ENCODE data around the gene NEK4. TPM values are rescaled to one million over a fixed set of nuclear protein-coding genes. Genes with fewer than 3 reads are reported as not detected.

NEK4 gene
- total and polyA plus RNA-seq, 2 of the 13 experiments (the other 11 are each of a cell fraction or from before 2014, with no cell fraction given): 16.5 to 38.0 TPM

DNA sequence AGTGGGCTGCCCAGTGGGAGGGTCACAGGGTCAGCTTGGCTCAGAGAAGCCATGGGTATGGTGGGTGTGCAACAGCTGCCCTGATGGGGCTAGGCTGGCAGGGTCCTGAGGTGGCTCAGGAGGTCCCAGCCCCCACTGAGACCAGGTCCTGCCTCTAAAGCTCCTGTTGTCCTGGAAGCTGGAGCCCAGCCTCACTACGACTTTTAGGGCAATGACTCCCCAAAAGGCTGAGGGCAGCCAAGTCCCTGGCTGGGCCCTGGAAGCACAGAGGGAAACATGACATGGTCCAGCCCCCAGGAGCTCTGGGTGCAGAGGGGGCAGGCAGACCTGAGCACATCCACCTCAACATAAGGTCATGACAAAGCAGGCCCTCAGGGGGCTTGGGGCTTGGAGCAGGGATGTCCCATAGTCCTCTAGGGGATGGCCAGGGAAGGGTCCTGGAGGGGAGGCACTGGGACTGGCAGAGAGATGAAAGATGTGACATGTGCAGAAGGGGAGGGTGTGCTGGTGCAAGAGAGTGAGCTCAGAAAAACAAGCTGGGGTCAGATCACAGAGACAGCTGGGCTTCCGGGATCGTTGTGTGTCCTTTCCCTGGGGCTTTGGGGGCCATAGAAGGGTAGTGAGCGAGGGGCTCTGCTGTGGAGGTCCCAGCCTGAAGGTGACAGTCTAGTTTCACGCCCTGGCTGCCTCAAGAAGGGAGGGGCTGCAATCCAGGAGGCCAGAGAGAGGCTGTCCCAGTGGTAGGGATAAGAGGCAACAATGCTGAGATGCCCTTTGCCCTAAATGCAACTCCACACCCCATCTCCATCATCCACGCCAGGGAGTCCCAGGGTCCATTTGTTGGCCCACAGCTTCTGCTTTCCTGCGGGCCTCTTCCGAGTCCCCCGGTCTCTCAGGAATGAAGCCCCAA, 23.2 kb upstream of the NEK4 start (continued):
- TF ChIP-seq ZNF354B (CRISPR knock-in tag; IDR thresholded peaks at IDR 0.05) (no peak), ZNF614 (CRISPR knock-in tag; IDR thresholded peaks at IDR 0.05; ENCODE audit: borderline replicate concordance) (no peak), MYNN (CRISPR knock-in tag; IDR thresholded peaks at IDR 0.05; ENCODE audit: low read depth) (no peak), ELF4 (CRISPR knock-in tag; IDR thresholded peaks at IDR 0.05; ENCODE audit: borderline replicate concordance) (no peak), MTF1 (CRISPR knock-in tag; IDR thresholded peaks at IDR 0.05) (no peak), JUNB (CRISPR knock-in tag; IDR thresholded peaks at IDR 0.05; ENCODE audit: borderline replicate concordance) (no peak), BHLHE40 (IDR thresholded peaks at IDR 0.05; ENCODE audit: low read length) (no peak), THYN1 (CRISPR knock-in tag; IDR thresholded peaks at IDR 0.05; ENCODE audit: borderline replicate concordance, low read depth) (no peak), CBFB (CRISPR knock-in tag; IDR thresholded peaks at IDR 0.05) (0 out of 2 replicates have a peak, but pooled peaks have one; percentile 47), ZSCAN21 (CRISPR knock-in tag; IDR thresholded peaks at IDR 0.05; ENCODE audit: borderline replicate concordance) (no peak), ZFAT (CRISPR knock-in tag; conservative IDR thresholded peaks at IDR 0.05) (no peak), ZZZ3 (CRISPR knock-in tag; IDR thresholded peaks at IDR 0.05; ENCODE audit: borderline replicate concordance) (no peak), TEAD2 (CRISPR knock-in tag; IDR thresholded peaks at IDR 0.05) (no peak), SAP130 (CRISPR knock-in tag; IDR thresholded peaks at IDR 0.05; ENCODE audit: low read depth) (peak; percentile 45; the same call in 1 of the 2 replicates), HES4 (CRISPR knock-in tag; IDR thresholded peaks at IDR 0.05; ENCODE audit: borderline replicate concordance) (no peak), MYC (CRISPR knock-in tag; IDR thresholded peaks at IDR 0.05; ENCODE audit: borderline replicate concordance) (peak; percentile 6; the same call in 1 of the 2 replicates), ZNF878 (CRISPR knock-in tag; IDR thresholded peaks at IDR 0.05) (no peak), ATF1 (CRISPR knock-in tag; IDR thresholded peaks at IDR 0.05) (no peak)
- TF ChIP-seq, protein P1, sequence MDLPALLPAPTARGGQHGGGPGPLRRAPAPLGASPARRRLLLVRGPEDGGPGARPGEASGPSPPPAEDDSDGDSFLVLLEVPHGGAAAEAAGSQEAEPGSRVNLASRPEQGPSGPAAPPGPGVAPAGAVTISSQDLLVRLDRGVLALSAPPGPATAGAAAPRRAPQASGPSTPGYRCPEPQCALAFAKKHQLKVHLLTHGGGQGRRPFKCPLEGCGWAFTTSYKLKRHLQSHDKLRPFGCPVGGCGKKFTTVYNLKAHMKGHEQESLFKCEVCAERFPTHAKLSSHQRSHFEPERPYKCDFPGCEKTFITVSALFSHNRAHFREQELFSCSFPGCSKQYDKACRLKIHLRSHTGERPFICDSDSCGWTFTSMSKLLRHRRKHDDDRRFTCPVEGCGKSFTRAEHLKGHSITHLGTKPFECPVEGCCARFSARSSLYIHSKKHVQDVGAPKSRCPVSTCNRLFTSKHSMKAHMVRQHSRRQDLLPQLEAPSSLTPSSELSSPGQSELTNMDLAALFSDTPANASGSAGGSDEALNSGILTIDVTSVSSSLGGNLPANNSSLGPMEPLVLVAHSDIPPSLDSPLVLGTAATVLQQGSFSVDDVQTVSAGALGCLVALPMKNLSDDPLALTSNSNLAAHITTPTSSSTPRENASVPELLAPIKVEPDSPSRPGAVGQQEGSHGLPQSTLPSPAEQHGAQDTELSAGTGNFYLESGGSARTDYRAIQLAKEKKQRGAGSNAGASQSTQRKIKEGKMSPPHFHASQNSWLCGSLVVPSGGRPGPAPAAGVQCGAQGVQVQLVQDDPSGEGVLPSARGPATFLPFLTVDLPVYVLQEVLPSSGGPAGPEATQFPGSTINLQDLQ (CRISPR knock-in tag; IDR thresholded peaks at IDR 0.05): no peak
- TF ChIP-seq, protein P2, sequence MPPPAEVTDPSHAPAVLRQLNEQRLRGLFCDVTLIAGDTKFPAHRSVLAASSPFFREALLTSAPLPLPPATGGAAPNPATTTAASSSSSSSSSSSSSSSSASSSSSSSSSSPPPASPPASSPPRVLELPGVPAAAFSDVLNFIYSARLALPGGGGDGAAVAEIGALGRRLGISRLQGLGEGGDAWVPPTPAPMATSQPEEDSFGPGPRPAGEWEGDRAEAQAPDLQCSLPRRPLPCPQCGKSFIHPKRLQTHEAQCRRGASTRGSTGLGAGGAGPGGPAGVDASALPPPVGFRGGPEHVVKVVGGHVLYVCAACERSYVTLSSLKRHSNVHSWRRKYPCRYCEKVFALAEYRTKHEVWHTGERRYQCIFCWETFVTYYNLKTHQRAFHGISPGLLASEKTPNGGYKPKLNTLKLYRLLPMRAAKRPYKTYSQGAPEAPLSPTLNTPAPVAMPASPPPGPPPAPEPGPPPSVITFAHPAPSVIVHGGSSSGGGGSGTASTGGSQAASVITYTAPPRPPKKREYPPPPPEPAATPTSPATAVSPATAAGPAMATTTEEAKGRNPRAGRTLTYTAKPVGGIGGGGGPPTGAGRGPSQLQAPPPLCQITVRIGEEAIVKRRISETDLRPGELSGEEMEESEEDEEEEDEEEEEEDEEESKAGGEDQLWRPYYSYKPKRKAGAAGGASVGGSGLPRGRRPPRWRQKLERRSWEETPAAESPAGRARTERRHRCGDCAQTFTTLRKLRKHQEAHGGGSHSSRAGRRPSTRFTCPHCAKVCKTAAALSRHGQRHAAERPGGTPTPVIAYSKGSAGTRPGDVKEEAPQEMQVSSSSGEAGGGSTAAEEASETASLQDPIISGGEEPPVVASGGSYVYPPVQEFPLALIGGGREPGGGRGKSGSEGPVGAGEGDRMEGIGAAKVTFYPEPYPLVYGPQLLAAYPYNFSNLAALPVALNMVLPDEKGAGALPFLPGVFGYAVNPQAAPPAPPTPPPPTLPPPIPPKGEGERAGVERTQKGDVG (CRISPR knock-in tag; IDR thresholded peaks at IDR 0.05; ENCODE audit: borderline replicate concordance): no peak
- TF ChIP-seq, protein P3, sequence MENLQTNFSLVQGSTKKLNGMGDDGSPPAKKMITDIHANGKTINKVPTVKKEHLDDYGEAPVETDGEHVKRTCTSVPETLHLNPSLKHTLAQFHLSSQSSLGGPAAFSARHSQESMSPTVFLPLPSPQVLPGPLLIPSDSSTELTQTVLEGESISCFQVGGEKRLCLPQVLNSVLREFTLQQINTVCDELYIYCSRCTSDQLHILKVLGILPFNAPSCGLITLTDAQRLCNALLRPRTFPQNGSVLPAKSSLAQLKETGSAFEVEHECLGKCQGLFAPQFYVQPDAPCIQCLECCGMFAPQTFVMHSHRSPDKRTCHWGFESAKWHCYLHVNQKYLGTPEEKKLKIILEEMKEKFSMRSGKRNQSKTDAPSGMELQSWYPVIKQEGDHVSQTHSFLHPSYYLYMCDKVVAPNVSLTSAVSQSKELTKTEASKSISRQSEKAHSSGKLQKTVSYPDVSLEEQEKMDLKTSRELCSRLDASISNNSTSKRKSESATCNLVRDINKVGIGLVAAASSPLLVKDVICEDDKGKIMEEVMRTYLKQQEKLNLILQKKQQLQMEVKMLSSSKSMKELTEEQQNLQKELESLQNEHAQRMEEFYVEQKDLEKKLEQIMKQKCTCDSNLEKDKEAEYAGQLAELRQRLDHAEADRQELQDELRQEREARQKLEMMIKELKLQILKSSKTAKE (CRISPR knock-in tag; IDR thresholded peaks at IDR 0.05; ENCODE audit: borderline replicate concordance): no peak

Data from HepG2 (cell line).